ENCODE measurements around the gene OSBPL3. TPM values are rescaled to one million over a fixed set of nuclear protein-coding genes. Genes with fewer than 3 reads are reported as not detected.

OSBPL3 gene
- polyA plus RNA-seq, 1 of the 3 experiments (the other 2 are of a cell fraction): 23.2 TPM

GRCh38 chr7:24831240-24831639 lies 148.7 kb downstream of the OSBPL3 start:
- ChIA-PET POLR2A (no interaction called here), CTCF (interaction anchor here (0.7 to 4.3 kb wide), 3 partner anchors 10 to 262 kb away, joined by 4 to 38 read pairs (median 4); no protein-coding TSS in a partner anchor)
- no peak for DNase-seq
- Histone ChIP-seq H2AFZ (ENCODE audit: low read depth) (no peak overlapping the region), H3K9me3 (no peaks in the 10 kb centered on the region), H3K9ac (peak overlapping the region; percentile 30; the same call in 1 of the 2 replicates), H3K4me1 (ENCODE audit: control insufficient read depth in 1 of 2, insufficient read depth in 2 of 2, low read depth in 1 of 2, low read length in 1 of 2) (peaks cover 8 to 58% of the 10 kb centered on the region in 2 experiments), H3K4me2 (peak overlapping the region; percentile 28; the same call in 1 of the 2 replicates), H3K4me3 (ENCODE audit: low read depth in 2 of 2, low read length in 1 of 2) (no peak overlapping the region), H3K9me2 (no peaks in the 10 kb centered on the region), H4K20me1 (ENCODE audit: insufficient read depth) (no peaks in the 10 kb centered on the region), H3K79me2 (ENCODE audit: insufficient read depth) (peaks cover 4% of the 10 kb centered on the region; the same call in 1 of the 2 replicates), H3K27me3 (ENCODE audit: insufficient read depth) (no peaks in the 10 kb centered on the region), H3K36me3 (replicated peaks in 1 of 2; ENCODE audit: control insufficient read depth in 1 of 2, insufficient read depth in 2 of 2, low read length in 1 of 2) (peaks cover 15 to 31% of the 10 kb centered on the region in 2 experiments), H3F3A (replicated peaks; ENCODE audit: insufficient read depth) (peaks cover 64% of the 10 kb centered on the region), H3K27ac (ENCODE audit: low read depth in 2 of 2, low read length in 1 of 2) (peak overlapping the region in 1 of 2 experiments; percentile 95; a peak in 2 of 4 replicates)
- 61% methylated on average over 4 of the region's 4 CpGs for WGBS (ENCODE audit: low lambda C conversion rate)
- peak; percentile 48; the same call in 1 of the 2 replicates for TF ChIP-seq NFIC (IDR thresholded peaks at IDR 0.05; ENCODE audit: borderline replicate concordance)
- TF ChIP-seq CHD2 (IDR thresholded peaks at IDR 0.05; ENCODE audit: low read length, partially characterized antibody): no peak
- TF ChIP-seq JUND (IDR thresholded peaks at IDR 0.05): peak; percentile 65
- TF ChIP-seq EP300 (IDR thresholded peaks at IDR 0.05; ENCODE audit: borderline replicate concordance in 1 of 2, low read depth in 1 of 2, low read length in 1 of 2): peak in 1 of 2 experiments; percentile 64; a peak in 2 of 4 replicates
- no peak for TF ChIP-seq SMC3 (IDR thresholded peaks at IDR 0.05; ENCODE audit: low read depth, low read length)
- TF ChIP-seq, protein P1, sequence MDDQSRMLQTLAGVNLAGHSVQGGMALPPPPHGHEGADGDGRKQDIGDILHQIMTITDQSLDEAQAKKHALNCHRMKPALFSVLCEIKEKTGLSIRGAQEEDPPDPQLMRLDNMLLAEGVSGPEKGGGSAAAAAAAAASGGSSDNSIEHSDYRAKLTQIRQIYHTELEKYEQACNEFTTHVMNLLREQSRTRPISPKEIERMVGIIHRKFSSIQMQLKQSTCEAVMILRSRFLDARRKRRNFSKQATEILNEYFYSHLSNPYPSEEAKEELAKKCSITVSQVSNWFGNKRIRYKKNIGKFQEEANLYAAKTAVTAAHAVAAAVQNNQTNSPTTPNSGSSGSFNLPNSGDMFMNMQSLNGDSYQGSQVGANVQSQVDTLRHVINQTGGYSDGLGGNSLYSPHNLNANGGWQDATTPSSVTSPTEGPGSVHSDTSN (IDR thresholded peaks at IDR 0.05): peak; percentile 74
- 0 out of 2 replicates have a peak, but pooled peaks have one; percentile 18 for TF ChIP-seq MAX (IDR thresholded peaks at IDR 0.05; ENCODE audit: low read depth)
- peak; percentile 56 for TF ChIP-seq TCF12 (IDR thresholded peaks at IDR 0.05)
- no peak for TF ChIP-seq YY1 (IDR thresholded peaks at IDR 0.05; ENCODE audit: low read depth)
- peak; percentile 76; the same call in 1 of the 2 replicates for TF ChIP-seq FOSL2 (IDR thresholded peaks at IDR 0.05; ENCODE audit: borderline replicate concordance, low read depth)
- no peak for TF ChIP-seq RXRA (IDR thresholded peaks at IDR 0.05; ENCODE audit: borderline replicate concordance, low read depth)

GRCh38 chr7:24830440-24831050 lies 149.4 kb downstream of the OSBPL3 start:
- Histone ChIP-seq H3K9me2 (no peaks in the 10 kb centered on the region), H4K20me1 (ENCODE audit: insufficient read depth) (no peaks in the 10 kb centered on the region), H2AFZ (ENCODE audit: low read depth) (no peak overlapping the region), H3K79me2 (ENCODE audit: insufficient read depth) (peaks cover 4% of the 10 kb centered on the region; the same call in 1 of the 2 replicates), H3K4me2 (peak overlapping the region; percentile 28; the same call in 1 of the 2 replicates), H3K36me3 (replicated peaks in 1 of 2; ENCODE audit: control insufficient read depth in 1 of 2, insufficient read depth in 2 of 2, low read length in 1 of 2) (peaks cover 15 to 24% of the 10 kb centered on the region in 2 experiments), H3K9ac (no peak overlapping the region; the same call in 1 of the 2 replicates), H3K4me1 (ENCODE audit: control insufficient read depth in 1 of 2, insufficient read depth in 2 of 2, low read depth in 1 of 2, low read length in 1 of 2) (peaks cover 15 to 65% of the 10 kb centered on the region in 2 experiments), H3K9me3 (no peaks in the 10 kb centered on the region), H3F3A (replicated peaks; ENCODE audit: insufficient read depth) (peaks cover 68% of the 10 kb centered on the region), H3K4me3 (ENCODE audit: low read depth in 2 of 2, low read length in 1 of 2) (no peak overlapping the region), H3K27ac (ENCODE audit: low read depth in 2 of 2, low read length in 1 of 2) (peak overlapping the region in 1 of 2 experiments; percentile 95; a peak in 2 of 4 replicates), H3K27me3 (ENCODE audit: insufficient read depth) (no peaks in the 10 kb centered on the region)
- DNase-seq: no peak
- TF ChIP-seq RAD21 (IDR thresholded peaks at IDR 0.05; ENCODE audit: low read length) (no peak), TEAD4 (IDR thresholded peaks at IDR 0.05; ENCODE audit: borderline replicate concordance, insufficient read depth) (no peak), YY1 (IDR thresholded peaks at IDR 0.05; ENCODE audit: low read depth) (no peak), IRF3 (IDR thresholded peaks at IDR 0.05; ENCODE audit: low read depth, low read length) (no peak), RCOR1 (IDR thresholded peaks at IDR 0.05; ENCODE audit: low read length) (no peak), NRF1 (IDR thresholded peaks at IDR 0.05; ENCODE audit: low read depth, low read length) (no peak), EZH2phosphoT487 (IDR thresholded peaks at IDR 0.05; ENCODE audit: borderline replicate concordance, low read depth) (no peak), CHD2 (IDR thresholded peaks at IDR 0.05; ENCODE audit: low read length, partially characterized antibody) (no peak), MXI1 (IDR thresholded peaks at IDR 0.05; ENCODE audit: low read depth, low read length) (no peak), GABPA (IDR thresholded peaks at IDR 0.05; ENCODE audit: low read depth) (no peak), RFX5 (IDR thresholded peaks at IDR 0.05; ENCODE audit: low read length) (no peak)
- TF ChIP-seq, protein P2, sequence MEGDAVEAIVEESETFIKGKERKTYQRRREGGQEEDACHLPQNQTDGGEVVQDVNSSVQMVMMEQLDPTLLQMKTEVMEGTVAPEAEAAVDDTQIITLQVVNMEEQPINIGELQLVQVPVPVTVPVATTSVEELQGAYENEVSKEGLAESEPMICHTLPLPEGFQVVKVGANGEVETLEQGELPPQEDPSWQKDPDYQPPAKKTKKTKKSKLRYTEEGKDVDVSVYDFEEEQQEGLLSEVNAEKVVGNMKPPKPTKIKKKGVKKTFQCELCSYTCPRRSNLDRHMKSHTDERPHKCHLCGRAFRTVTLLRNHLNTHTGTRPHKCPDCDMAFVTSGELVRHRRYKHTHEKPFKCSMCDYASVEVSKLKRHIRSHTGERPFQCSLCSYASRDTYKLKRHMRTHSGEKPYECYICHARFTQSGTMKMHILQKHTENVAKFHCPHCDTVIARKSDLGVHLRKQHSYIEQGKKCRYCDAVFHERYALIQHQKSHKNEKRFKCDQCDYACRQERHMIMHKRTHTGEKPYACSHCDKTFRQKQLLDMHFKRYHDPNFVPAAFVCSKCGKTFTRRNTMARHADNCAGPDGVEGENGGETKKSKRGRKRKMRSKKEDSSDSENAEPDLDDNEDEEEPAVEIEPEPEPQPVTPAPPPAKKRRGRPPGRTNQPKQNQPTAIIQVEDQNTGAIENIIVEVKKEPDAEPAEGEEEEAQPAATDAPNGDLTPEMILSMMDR (IDR thresholded peaks at IDR 0.05): no peak
- TF ChIP-seq, protein P1 (IDR thresholded peaks at IDR 0.05): no peak
- CTCF ChIA-PET: interaction anchor here (0.7 to 4.3 kb wide), 3 partner anchors 10 to 262 kb away, joined by 4 to 38 read pairs (median 4); no protein-coding TSS in a partner anchor
- POLR2A ChIA-PET: no interaction called here
- 90% methylated on average over 9 of the region's 9 CpGs for WGBS (ENCODE audit: low lambda C conversion rate)

Measured in SK-N-SH (cell line).